Heart left ventricle (tissue), 16 donors: ENCODE data around the gene PPP1R7. TPM values are rescaled to one million over a fixed set of nuclear protein-coding genes. Genes with fewer than 3 reads are reported as not detected.

Source experiments
- ATAC-seq, 4 donors: fragments of 200-7000 bp; cut with Tn5 transposase; one replicate each; pipeline ENCODE4 v1.9.1; 2020 to 2022; ENCODE audit warnings: moderate library complexity in 4 of 4, mild to moderate bottlenecking in 3 of 4, moderate number of reproducible peaks in 1 of 4
- DNase-seq, 5 donors: peaks; one replicate each; pipeline ENCODE4 v3.0.0-alpha.2; 2020
- H3K27ac ChIP-seq, 12 donors: fragments of 200-600 bp; sonication (generic) in 4 of 12; one replicate each; pipeline versions ENCODE4 v1.5.0 to v1.8.0; 2016 to 2022; ENCODE audit warnings: mild to moderate bottlenecking in 2 of 12
- H3K27me3 ChIP-seq, 9 donors: fragments of 200-600 bp; sonication (generic) in 2 of 9; one replicate each; pipeline versions ENCODE4 v1.5.1 to v1.8.0; 2016 to 2022; ENCODE audit warnings: mild to moderate bottlenecking in 3 of 9
- H3K36me3 ChIP-seq, 9 donors: fragments of 200-600 bp; sonication (generic) in 2 of 9; one replicate each; pipeline versions ENCODE4 v1.5.0 to v1.8.0; 2018 to 2022; ENCODE audit warnings: mild to moderate bottlenecking in 2 of 9
- H3K4me1 ChIP-seq, 12 donors: fragments of 200-600 bp; sonication (generic) in 4 of 12; one replicate each; pipeline versions ENCODE4 v1.5.0 to v1.8.0; 2016 to 2022; ENCODE audit warnings: mild to moderate bottlenecking in 3 of 12
- H3K4me3 ChIP-seq, 12 donors: fragments of 200-600 bp; sonication (generic) in 4 of 12; one replicate each; pipeline versions ENCODE4 v1.5.0 to v1.8.0; 2017 to 2022; ENCODE audit warnings: mild to moderate bottlenecking in 9 of 12, moderate library complexity in 4 of 12
- H3K9me3 ChIP-seq, 12 donors: fragments of 200-600 bp; sonication (generic) in 4 of 12; one replicate each; pipeline versions ENCODE4 v1.5.0 to v1.8.0; 2016 to 2022; ENCODE audit warnings: mild to moderate bottlenecking in 1 of 12
- POLR2A ChIP-seq, 2 donors: fragments of 450-650 bp; IDR thresholded peaks; one replicate each; pipeline ENCODE4 v1.6.1; 2017; ENCODE audit warnings: antibody characterized with exemption in 2 of 2, mild to moderate bottlenecking in 2 of 2, moderate library complexity in 2 of 2
- WGBS, 4 donors: extraction: QIAGEN DNeasy Blood & Tissue Kit in 2 of 4; methylation state at CpG; one replicate each; pipeline versions ENCODE4 v1.1.5 to v1.1.7; 2013 to 2018; 5-methylcytosine and 5-hydroxymethylcytosine counted together
- intact Hi-C, 10 donors: fragments of 100-400 bp; cut with DNase I; formaldehyde crosslinking; loops; one replicate each; pipeline versions ENCODE4 v1.11.1 to v1.14.2; 2022
- polyA plus RNA-seq, 2 donors: library from polyadenylated mRNA; stranded (reverse); fragments of 200-250 nt; gene quantifications; one replicate each; pipeline ENCODE4 v1.2.3, GENCODE V29; 2013
- total RNA-seq, 9 donors: library from RNA; depleted of rRNA in 2 of 9; stranded (reverse); fragments of >200 nt in 2 of 9; fragmentation: NEBNext Ultra II Directional in 3 of 9; extraction: Animal tissue kit (Norgen Biotek cat#: 25700) in 3 of 9; gene quantifications; one replicate each; pipeline versions ENCODE4 v1.1.0 to v1.2.4, GENCODE V29; 2016 to 2023
- TF ChIP-seq, protein P1 (sequence below), 12 donors: fragments of 200-600 bp; sonication (generic) in 4 of 12; IDR thresholded peaks; one replicate each; pipeline versions ENCODE4 v1.5.0 to v1.8.0; 2018 to 2022; ENCODE audit warnings: antibody characterized with exemption in 12 of 12, mild to moderate bottlenecking in 5 of 12
- donor health status: ischemic (EF 13 %, LVEDD 7.1; RV severe dilation, severe dysfunction).
- donor health status: healthy with polysubstance abuse.
- donor health status: DM: no; HTN: yes; CAD: no.
- donor health status: DM: no; HTN: no; CAD: no.
- donor health status: ischemic (EF 25% LVEDD 6.9; RV normal size, moderate dysfunction).
- donor health status: ischemic (EF 25% LVEDD 5.7; RV mildly dilated, moderate dysfunction).
- donor health status: healthy.
- donor health status: DM: yes; HTN: yes; CAD: no.
- donor health status: ischemic (EF 35%, LVEDD 5.7; RV mildly dilated, moderate dysfunction).
- donor health status: nonischemic (EF 11% LVEDD 7.7; RV severe dilation, severe dysfunction).
- donor health status: DM: yes; HTN: yes; CAD: no.
- donor health status: PGD.
- donor health status: ischemic (EF 29% LVEDD 5.4; RV normal size, mild dysfunction).
- donor health status: nonischemic (EF 23%, LVEDD 6.1; RV moderate dilation, normal function).

Gene PPP1R7
- total and polyA plus RNA-seq, 11 donors = 66.7 to 110 (median 79.8) TPM

DNA sequence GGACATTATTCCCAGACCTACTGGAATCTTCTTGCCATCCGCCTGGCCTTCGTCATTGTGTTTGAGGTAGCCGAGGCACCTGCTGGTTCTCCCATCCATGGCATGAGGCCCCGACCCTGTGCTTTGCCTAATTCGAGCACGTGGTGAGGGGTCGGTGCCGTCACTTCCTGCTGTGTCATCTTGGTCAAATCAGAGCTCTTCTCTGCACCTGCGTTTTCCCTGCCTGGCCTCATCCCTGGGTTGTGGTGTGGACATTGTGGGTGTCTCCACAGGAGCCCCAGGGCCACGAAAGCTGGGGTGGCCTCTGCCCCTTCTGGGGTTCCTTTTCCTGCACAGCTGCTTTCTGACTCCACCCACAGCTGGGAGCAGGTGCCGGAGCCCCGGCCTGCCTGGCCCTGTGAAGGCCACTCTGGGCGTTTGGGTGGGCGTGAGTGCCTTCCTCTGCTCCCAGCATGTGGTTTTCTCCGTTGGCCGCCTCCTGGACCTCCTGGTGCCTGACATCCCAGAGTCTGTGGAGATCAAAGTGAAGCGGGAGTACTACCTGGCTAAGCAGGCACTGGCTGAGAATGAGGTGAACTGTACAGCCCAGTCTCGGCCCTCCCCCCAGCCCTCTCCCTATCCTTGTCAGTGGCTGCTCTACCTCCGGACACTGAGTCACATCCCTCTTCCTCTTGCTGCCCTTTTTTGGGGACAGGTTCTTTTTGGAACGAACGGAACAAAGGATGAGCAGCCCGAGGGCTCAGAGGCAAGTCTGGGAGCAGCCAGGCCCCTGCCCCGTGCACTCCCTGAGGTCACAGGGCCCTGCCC, 73.1 kb downstream of the PPP1R7 start:
- WGBS, 4 donors = 59 to 72% (median 64%) methylated on average over 22 to 23 of the region's 23 CpGs
- Histone ChIP-seq H3K27me3 (no peaks in the 10 kb centered on the region), H3K4me1 (peaks cover 0 to 40% (median 22%) of the 10 kb centered on the region in 12 donors), H3K36me3 (peaks cover 0 to 34% (median 28%) of the 10 kb centered on the region in 9 donors), H3K9me3 (no peaks in the 10 kb centered on the region), H3K27ac (no peak overlapping the region), H3K4me3 (no peak overlapping the region)
- peak in 3 of 4 donors; percentile 13 to 41 (median 14) for ATAC-seq
- TF ChIP-seq, protein P1, sequence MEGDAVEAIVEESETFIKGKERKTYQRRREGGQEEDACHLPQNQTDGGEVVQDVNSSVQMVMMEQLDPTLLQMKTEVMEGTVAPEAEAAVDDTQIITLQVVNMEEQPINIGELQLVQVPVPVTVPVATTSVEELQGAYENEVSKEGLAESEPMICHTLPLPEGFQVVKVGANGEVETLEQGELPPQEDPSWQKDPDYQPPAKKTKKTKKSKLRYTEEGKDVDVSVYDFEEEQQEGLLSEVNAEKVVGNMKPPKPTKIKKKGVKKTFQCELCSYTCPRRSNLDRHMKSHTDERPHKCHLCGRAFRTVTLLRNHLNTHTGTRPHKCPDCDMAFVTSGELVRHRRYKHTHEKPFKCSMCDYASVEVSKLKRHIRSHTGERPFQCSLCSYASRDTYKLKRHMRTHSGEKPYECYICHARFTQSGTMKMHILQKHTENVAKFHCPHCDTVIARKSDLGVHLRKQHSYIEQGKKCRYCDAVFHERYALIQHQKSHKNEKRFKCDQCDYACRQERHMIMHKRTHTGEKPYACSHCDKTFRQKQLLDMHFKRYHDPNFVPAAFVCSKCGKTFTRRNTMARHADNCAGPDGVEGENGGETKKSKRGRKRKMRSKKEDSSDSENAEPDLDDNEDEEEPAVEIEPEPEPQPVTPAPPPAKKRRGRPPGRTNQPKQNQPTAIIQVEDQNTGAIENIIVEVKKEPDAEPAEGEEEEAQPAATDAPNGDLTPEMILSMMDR (IDR thresholded peaks at IDR 0.05) = no peak
- no peak for TF ChIP-seq POLR2A (IDR thresholded peaks at IDR 0.05)
- peak in 2 of 5 donors; percentile 25 to 49 for DNase-seq
- intact Hi-C loops = no loop called here

DNA sequence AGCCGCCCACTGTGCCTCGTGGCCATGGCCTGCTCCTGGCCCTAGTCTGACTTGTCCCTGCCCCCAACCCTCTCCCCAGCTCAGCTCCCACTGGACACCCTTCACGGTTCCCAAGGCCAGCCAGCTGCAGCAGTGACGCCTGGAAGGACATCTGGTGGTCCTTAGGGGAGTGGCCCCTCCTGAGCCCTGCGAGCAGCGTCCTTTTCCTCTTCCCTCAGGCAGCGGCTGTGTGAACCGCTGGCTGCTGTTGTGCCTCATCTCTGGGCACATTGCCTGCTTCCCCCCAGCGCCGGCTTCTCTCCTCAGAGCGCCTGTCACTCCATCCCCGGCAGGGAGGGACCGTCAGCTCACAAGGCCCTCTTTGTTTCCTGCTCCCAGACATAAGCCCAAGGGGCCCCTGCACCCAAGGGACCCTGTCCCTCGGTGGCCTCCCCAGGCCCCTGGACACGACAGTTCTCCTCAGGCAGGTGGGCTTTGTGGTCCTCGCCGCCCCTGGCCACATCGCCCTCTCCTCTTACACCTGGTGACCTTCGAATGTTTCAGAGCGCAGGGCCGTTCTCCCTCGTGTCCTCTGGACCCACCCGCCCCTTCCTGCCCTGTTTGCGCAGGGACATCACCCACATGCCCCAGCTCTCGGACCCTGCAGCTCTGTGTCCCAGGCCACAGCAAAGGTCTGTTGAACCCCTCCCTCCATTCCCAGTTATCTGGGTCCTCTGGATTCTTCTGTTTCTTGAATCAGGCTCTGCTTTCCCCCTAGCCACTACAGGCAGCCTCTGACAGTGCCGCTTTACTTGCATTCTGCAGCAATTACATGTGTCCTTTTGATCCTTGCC, 74.0 kb downstream of the PPP1R7 start:
- peaks cover 0 to 42% (median 37%) of the 10 kb centered on the region in 9 donors for H3K36me3 ChIP-seq
- H3K27ac ChIP-seq = no peak overlapping the region
- no peak overlapping the region for H3K4me3 ChIP-seq
- peak; percentile 54 to 72 (median 61) for DNase-seq
- TF ChIP-seq, protein P1 (IDR thresholded peaks at IDR 0.05) = no peak
- TF ChIP-seq POLR2A (IDR thresholded peaks at IDR 0.05) = no peak
- H3K9me3 ChIP-seq = no peaks in the 10 kb centered on the region
- 41 to 51% (median 46%) methylated on average over 26 of the region's 26 CpGs for WGBS, 4 donors
- H3K4me1 ChIP-seq = peaks cover 0 to 40% (median 14%) of the 10 kb centered on the region in 12 donors
- intact Hi-C loops = no loop called here
- peak in 3 of 4 donors; percentile 38 to 53 (median 47) for ATAC-seq
- no peaks in the 10 kb centered on the region for H3K27me3 ChIP-seq

DNA sequence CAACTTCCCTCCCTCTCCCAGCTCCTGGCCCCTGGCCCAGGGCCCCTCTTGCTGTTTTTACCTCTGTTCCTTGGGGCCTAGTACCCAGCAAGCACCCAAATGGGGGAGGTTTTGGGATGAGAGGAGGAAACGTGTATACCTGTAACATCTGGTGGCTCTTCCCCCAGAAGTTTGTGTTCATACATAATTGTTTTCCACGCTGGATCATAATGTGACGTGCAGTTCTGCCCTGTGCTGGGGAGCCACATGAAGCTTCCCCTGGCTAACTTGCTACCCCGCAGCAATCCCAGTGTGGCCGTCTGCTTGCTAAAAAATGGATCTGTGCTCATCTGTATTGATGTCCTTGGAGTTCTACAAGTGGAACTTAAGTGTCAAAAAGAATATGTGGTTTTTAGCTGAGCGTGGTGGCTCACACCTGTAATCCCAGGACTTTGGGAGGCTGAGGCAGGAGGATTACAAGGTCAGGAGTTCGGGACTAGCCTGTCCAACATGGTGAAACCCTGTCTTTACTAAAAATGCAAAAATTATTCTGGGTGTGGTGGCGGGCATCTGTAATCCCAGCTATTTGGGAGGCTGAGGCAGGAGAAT, 74.7 kb downstream of the PPP1R7 start:
- DNase-seq (no peak), ATAC-seq (no peak)
- Histone ChIP-seq H3K36me3 (peaks cover 3 to 50% (median 44%) of the 10 kb centered on the region in 9 donors), H3K27me3 (no peaks in the 10 kb centered on the region), H3K27ac (no peak overlapping the region), H3K9me3 (no peaks in the 10 kb centered on the region), H3K4me3 (no peak overlapping the region), H3K4me1 (peaks cover 0 to 44% (median 13%) of the 10 kb centered on the region in 12 donors)
- WGBS, 4 donors = 75 to 93% (median 83%) methylated on average over 8 of the region's 8 CpGs
- intact Hi-C loops = no loop called here
- TF ChIP-seq, protein P1 (IDR thresholded peaks at IDR 0.05) = no peak
- TF ChIP-seq POLR2A (IDR thresholded peaks at IDR 0.05) = no peak
